Stimulated activated CD8-positive, alpha-beta memory T cell treated with anti-CD3 and anti-CD28 coated beads, Interleukin-15, amount 100 ng/mL, for 1 hour (primary cell): ENCODE results near the gene PHAF1.

Experiments used
- DNase-seq: peaks from one replicate; pipeline ENCODE4 v3.0.0-alpha.2; 2020; ENCODE audit warnings: low read depth

PHAF1 gene

DNA sequence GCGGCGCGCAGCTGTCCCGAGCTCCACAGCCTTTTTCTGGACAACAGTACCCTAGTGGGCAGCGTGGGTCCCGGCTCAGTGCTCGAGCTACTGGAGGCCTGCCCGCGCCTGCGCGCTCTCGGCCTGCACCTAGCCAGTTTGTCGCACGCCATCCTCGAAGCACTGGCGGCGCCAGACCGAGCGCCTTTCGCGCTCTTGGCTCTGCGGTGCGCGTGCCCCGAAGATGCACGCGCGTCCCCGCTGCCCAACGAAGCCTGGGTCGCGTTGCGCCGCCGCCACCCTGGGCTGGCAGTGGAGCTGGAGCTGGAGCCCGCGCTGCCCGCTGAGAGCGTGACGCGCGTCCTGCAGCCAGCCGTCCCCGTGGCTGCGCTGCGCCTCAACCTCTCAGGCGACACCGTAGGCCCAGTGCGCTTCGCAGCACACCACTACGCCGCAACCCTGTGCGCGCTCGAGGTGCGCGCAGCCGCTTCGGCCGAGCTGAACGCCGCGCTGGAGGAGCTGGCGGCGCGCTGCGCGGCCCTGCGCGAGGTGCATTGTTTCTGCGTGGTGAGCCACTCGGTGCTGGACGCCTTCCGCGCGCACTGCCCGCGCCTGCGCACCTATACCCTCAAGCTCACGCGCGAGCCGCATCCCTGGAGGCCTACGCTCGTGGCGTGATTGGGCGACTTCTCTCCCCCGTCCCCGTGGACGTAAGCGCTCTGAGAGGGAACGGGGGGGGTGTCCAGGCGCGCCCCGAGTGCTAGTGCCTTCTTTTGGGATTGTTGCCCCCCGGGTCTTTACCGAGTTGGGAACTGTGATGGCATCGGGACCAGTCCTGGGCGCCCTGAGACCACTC is 53.6 kb downstream of the PHAF1 start:
- DNase-seq = no peak

DNA sequence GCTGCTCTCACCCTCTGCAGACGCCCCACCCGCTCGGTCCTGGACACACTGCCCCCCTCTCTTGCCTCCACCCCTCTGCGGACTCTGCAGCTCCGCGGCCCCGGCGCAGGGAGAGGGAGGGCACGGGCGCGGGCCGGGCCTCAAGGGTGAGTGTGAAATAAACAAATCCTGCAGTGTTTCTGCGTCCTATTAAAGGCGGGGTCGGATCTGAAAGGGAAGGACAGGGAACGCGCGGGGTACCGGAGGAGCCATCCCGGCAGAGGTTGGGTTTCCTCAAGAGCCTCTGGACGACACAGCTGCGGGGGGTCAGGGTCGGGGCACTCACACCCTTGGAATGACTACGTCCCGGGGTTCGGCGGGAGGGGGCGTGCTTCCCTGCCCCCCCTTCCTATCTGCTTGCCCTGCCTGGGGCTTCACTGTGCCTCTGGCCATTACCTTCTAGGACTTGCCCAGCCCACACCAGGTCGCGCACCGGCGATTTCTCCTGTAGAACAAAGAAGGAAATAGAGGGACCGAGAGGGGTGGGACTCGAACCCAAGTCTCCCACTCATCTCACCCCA is 54.3 kb downstream of the PHAF1 start:
- no peak for DNase-seq

DNA sequence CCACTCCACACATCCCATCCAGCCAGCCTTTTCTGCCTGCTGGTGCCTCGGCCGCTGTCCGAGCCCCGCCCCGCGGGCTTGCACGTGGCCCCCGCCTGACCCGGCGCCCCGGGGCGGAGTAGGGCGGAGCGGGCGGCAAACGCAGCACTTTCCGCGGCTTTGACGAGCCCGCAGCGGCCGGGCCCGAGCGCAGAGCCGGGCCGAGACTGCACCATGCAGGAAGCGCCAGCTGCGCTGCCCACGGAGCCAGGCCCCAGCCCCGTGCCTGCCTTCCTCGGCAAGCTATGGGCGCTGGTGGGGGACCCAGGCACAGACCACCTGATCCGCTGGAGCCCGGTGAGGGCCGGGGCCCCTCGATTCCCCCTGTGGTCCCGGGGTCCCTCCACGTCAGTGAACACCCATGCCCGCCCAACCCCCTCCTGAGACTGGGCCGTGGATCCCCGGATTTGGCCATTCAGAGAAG is 54.9 kb downstream of the PHAF1 start, which contains the start of gene HSF4:
HSF4 (plus strand) TSS at position 147 of the 463 bp plus-strand sequence; CDS start at position 214, 67 bp downstream.
- no peak for DNase-seq

DNA sequence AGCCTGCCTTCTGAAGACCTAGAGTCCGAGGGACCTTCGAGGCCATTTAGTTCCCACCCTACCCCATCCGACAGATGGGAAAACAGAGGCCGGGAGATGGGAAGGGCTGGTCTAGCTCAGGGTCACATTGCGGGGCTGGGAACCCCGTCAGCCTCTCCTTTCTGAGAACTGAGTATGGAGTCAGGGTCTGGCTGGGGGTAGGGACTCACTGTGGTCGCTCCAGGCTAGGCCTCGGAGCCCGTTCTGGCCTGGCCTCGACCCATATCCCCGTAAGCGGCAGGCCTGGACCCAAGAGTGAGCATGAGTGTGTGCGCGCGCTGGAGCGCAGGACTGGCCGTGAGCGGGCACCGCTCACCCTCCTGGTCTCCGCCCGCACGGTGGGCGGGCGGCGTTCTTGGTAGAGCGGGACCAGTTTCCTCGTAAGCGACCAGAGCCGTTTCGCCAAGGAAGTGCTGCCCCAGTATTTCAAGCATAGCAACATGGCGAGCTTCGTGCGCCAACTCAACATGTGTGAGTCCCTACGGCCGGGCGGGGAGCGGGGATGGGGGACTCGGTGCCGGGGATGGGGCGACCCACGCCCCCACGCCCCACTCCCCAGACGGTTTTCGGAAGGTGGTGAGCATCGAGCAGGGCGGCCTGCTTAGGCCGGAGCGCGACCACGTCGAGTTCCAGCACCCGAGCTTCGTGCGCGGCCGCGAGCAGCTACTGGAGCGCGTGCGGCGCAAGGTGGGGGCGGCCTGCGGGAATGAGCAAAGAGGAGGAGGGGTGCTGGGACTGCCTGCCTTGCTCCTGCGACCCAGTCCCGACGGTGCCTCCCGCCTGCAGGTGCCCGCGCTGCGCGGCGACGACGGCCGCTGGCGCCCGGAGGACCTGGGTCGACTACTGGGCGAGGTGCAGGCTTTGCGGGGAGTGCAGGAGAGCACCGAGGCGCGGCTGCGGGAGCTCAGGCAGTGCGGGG is 55.7 kb downstream of the PHAF1 start:
- DNase-seq = no peak

DNA sequence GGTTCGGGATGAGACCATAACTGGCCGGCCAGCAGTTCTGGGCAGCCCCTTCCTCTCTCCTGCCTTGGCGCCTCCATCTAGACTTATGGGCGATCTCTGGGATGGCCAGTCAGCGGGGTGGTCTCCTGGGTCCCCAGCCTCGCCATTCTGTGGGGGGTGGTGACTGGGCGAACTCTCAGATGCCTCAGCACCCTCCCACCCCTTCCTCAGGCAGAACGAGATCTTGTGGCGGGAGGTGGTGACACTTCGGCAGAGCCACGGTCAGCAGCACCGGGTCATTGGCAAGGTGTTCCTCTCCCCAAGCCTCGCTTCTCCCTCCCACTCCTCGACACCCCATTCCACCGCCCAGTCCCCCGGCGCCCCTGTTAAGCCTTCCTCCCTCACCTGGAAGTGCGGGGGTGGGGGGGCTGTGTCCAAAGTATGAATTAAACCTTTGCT is 56.4 kb downstream of the PHAF1 start:
- no peak for DNase-seq

DNA sequence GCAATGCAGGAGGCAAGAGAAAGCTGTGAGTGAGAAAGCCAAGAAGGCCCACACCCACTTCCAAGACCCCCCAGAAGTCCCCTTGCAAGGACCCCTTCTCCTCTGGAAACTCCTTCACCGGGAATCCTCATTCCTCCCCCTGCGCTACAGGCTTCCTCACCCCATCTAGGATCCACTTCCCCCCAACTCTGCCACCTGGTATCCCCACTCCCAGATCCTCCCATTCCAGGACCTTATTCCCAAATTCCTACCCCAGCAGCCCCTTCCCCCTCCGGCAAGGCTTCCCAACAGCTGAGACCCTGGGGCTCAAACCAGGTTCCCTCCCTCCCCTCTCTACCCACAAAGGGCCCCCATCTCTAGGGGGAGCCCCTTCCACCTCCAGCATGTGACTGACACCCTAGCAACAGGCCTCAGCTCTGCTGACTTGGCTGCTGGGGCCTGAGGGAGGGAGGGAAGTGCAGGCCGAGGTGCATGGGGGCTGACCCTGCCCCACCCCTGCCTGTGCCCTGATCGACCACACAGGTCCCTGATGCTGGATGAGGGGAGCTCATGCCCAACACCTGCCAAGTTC is 56.9 kb downstream of the PHAF1 start:
- no peak for DNase-seq

DNA sequence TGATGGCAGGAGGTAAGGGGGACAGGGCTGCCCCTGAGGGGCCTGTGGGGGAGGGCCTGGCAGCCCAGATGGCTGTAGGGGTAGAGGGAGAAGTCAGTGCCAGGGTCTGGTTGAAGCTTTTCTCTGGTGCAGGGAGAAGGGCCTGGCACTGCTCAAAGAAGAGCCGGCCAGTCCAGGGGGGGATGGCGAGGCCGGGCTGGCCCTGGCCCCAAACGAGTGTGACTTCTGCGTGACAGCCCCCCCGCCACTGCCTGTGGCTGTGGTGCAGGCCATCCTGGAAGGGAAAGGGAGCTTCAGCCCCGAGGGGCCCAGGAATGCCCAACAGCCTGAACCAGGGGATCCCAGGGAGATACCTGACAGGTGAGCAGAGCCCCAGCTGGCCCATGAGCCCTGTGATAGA is 57.8 kb downstream of the PHAF1 start:
- DNase-seq = no peak

DNA sequence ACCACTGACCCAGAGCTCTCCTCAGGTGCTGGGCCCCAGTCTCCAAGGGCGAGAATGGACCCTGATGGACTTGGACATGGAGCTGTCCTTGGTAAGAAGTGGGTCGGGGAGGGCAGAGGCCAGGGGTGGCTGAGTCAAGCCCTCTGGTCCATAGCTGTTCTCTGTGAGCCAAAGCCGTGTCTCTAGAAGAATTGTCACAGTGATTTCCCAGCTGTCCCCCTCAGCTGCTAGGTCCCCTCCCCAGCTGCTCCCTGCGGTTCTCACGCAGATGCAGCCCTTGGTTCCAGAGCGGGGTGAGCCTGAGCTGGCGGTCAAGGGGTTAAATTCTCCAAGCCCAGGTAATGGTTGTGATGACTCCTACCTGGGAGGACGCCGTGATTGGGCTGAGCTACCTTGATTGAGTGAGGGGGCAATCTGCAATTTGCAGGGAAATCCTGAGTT is 59.3 kb downstream of the PHAF1 start:
- DNase-seq = no peak

DNA sequence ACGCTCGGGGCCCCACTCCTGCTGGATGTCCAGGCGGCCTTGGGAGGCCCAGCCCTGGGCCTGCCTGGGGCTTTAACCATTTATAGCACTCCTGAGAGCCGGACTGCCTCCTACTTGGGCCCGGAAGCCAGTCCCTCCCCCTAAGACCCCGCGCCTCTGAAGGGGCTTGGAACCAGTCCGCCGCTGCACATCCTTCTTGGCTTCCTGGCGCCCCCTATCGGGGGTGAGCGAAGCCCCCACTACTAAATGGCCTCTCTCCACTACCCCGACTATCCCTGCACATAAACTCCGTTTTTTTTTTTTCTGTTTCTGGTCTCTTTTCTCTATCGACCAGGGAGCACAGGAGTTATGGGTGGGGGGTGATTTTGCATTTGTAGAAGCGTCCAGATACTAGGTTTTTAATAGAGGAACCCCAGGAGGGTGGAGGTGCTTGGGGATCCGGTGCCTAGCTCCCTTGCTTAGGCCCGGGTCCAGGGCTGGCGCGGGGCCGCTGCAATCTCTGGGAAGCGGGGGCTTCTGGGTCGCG is 60.0 kb downstream of the PHAF1 start:
- DNase-seq = no peak

DNA sequence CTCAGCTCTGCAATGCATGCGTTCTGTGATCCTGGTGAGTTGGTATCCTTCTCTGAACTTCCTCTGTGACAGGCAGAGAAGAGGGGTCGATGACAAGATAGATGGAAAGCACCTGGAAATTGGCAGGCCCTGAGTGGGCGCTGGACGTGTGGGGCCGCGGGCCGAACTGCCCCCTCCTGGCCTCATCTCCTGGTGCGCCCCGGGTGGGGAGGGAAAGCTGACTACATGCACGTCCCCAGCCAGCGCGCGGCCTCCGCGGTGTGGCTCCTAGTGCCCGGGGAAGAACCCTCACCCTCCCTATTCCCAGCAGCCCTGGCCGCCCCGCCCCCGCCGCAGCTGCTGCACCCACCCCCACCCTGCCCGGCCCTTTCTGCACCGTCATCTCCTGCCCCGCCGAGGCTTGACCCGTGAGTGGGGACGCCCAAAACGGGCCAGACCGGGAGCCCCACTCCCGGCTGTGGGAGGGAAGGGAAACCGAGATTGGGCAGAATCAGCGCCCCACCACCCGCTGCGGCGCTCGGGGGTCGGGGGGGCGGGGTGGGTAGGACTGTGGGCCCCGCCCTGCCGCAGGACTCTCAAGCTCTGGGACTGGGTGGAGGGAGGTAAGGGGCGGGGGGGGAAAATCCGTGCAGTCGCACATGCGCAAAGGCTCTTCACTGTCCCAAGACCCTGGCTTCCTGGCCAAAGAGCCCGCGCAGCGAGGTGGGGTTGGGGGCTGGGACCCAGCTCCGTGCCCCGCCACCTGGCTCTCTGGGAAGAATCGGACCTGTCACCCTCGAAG is 60.6 kb downstream of the PHAF1 start, which contains the start of gene NOL3:
NOL3 (plus strand) TSS at position 371 of the 781 bp plus-strand sequence.
- no peak for DNase-seq

DNA sequence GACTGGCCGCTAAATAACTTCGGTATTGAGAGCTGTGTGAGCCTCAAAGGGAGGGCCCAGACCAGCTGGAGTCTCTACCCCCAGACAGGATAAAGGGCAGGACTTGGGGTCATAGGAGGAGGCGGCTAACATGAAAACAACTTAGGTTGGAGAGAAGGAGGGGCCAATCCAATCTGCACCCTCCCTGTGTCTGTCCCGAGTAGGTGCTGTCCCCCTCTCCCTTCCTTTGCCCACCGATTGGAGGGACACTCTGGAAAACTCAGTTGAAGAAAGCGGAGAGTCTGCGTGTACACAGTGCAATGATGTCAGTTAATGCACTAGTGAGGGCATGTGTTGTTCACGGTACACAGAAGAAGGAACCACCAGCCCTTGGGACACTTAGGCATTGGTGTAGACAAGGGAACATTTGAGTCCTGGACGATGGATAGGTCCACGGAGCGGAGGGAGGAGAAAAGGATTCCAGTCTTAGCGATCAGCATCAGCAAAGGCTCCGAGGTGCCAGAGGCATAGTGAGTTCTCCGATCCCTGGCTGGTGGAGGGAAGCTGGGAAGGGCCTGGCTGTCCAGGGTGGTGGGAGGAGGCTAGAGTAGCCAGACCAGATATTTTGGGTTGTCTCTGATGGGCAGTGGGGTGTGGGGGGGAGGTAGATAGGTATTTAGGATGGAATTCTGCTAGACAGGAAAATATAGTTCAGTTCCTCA is 61.4 kb downstream of the PHAF1 start:
- DNase-seq = no peak

DNA sequence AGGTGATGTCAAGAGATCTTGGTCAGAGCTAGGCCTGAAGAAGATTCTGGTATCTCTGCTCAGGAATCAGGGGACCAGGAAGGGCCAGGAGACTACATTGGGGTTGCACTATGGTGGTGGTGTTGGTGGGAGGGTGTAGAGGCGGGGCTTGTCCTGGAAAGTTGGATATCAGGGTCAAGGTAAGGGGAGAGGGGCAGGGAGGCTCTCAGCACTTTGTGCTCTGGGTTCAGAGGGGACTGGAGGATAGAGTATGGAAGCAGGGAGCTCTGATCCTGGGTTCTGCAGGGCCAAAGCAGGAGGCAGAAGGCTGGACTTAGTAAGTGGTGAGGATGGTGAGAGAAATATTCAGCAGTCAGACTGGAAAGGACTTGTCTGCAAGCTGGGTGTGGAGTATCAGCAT is 63.6 kb downstream of the PHAF1 start:
- no peak for DNase-seq

DNA sequence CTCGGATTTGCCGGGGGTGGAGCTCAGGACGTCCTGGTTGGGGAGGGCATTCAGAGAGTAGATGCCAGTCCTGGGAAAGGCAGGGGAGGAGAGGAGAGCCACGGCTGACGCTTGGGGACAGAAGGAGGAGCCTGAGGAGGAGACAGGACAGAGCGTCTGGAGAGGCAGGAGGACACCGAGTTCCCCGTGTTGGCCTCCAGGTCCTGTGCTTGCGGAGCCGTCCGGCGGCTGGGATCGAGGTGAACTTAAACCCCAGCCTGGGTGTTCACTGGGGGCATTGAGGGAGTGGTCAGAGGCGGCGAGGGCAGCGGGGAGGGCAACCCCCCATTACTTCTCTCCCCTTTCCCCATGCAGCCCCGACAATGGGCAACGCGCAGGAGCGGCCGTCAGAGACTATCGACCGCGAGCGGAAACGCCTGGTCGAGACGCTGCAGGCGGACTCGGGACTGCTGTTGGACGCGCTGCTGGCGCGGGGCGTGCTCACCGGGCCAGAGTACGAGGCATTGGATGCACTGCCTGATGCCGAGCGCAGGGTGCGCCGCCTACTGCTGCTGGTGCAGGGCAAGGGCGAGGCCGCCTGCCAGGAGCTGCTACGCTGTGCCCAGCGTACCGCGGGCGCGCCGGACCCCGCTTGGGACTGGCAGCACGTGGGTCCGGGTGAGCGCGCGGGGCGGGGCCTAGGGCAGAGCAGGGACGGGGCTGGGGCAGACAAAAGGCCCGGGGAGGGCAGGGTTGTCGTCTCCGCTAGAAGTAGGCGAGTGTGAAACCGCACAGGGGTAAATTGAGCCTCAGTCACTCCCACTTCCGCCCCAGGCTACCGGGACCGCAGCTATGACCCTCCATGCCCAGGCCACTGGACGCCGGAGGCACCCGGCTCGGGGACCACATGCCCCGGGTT is 64.3 kb downstream of the PHAF1 start:
- DNase-seq = no peak

DNA sequence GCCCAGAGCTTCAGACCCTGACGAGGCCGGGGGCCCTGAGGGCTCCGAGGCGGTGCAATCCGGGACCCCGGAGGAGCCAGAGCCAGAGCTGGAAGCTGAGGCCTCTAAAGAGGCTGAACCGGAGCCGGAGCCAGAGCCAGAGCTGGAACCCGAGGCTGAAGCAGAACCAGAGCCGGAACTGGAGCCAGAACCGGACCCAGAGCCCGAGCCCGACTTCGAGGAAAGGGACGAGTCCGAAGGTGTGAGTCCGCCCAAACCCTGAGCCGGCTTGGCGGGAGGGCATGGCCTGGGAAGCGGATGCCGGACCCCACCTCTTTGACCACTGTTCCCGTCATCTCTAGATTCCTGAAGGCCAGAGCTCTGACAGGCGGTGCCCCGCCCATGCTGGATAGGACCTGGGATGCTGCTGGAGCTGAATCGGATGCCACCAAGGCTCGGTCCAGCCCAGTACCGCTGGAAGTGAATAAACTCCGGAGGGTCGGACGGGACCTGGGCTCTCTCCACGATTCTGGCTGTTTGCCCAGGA is 65.0 kb downstream of the PHAF1 start:
- no peak for DNase-seq

DNA sequence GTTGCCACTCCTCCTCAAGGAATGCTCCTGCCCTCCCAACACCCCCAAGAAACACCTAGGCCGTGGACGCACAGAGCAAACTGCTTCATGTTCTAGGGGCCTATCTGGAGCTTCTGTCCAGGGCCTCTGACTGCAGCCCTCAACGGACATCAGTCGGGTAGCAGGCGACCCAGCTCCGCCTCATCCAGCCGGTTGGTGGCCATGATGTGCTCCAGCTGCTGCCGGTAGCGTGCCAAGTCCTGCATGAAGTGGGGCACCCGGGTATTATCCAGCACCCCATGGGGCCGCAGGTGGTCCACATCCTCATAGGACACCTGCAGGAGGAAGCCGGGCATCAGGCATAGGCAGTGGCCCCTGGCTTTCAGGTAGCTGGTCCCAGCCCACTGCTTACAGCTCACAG is 66.9 kb downstream of the PHAF1 start:
- DNase-seq = no peak

DNA sequence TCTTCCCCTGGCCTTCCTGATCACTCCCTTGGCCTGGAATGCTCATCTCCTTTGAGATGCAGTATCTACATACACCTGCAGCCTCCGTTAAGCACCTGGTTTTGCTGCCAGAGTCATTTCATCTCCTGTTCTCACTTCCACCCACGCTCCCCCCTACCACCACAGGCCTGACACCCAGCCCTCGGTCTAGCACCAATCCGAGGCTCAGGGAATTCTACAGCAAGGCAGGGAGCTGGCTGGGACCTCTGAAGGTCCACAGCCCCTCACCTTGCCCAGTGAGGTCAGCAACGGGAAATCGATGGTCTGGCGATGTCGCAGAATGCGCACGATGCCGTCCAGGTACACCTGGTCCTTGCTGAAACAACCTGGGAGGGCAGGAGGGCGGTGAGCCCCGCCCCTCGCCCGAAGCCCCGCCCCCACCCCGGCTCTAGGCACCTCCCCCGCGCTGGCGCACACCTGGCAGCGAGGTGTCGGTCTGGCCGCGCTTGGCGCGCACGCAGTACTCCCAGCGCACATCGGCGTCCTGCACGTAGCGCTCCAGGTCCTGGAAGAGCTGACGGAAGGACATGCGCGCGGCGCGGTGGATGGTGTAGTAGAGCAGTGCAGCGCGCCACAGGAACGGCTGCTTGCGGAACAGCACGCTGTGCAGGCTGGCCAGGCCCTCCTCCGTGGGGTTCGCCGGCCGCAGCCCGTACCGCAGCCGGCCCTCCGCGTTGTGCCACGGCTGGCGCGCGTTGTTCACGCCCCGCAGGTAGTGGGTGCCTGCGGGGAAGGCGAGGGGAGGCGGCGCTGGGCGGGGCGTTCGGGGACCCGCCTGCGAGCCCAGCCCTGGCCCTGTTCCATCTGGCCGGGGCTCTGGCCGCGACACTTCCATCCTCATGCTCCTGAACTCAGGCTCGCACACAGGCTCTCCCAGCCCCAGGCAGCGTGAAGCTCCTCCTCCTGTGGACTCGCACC is 68.3 kb downstream of the PHAF1 start:
- no peak for DNase-seq

DNA sequence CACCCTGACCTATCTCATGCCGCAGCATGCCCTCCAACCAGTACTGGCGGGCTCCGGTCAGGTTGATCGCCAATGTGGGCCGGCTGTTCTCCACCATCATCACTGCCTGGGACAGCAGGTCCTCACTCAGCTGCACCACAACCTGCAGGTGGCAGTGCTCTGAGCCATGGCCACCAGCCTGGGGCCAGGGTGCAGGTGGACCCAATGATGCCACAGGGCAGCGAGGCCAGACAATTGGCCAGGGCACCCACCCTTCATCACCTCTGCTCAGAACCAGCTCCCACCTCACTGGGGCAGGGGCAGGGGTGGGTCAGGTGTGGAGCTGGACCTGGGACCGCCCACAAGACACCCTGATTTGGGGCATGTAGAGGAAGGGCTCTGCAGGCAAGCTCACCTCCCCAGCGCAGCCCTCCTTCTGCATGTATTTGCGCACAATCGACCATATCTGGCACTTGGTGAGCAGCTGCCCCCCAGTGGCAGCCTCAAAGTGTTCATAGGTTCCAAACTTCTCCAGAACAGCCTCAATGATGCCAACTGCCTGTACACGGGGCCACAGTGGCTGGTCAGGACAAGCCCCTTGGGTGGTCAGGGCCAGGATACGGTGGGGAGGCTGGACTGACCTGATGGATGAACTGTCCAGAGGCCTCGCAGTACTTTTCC is 69.8 kb downstream of the PHAF1 start:
- no peak for DNase-seq
